Thoracic aorta (tissue), 2 donors: ENCODE data around the gene SPOP. TPM values are rescaled to one million over a fixed set of nuclear protein-coding genes. Genes with fewer than 3 reads are reported as not detected.

Source experiments
- ATAC-seq: fragments of 150-250 bp; one replicate; pipeline ENCODE4 v1.8.0; 2017; ENCODE audit warnings: low read depth; ENCODE audit not compliant: insufficient number of reproducible peaks, low FRiP score
- DNase-seq: peaks from one replicate; pipeline ENCODE4 v3.0.0-alpha.2; 2020; ENCODE audit warnings: low spot score
- H3K27ac ChIP-seq, 2 donors: fragments of 200-600 bp; sonication (generic); 1 replicate in 1 of 2; 2 replicates in 1 of 2; pipeline ENCODE4 v1.5.1; 2016; ENCODE audit warnings: mild to moderate bottlenecking in 2 of 2, moderate library complexity in 2 of 2
- H3K27me3 ChIP-seq: fragments of 200-600 bp; sonication (generic); replicated peaks from 2 replicates; pipeline ENCODE4 v1.6.0; 2016; ENCODE audit warnings: mild to moderate bottlenecking; ENCODE audit not compliant: insufficient read depth
- H3K36me3 ChIP-seq: fragments of 200-600 bp; sonication (generic); one replicate; pipeline ENCODE4 v1.5.1; 2016
- H3K4me1 ChIP-seq, 2 donors: fragments of 200-600 bp; sonication (generic); 1 replicate in 1 of 2; 2 replicates in 1 of 2; pipeline versions ENCODE4 v1.5.1 to v1.6.0; 2016; ENCODE audit warnings: low read depth in 2 of 2, mild to moderate bottlenecking in 1 of 2; ENCODE audit not compliant: control insufficient read depth in 1 of 2
- H3K4me3 ChIP-seq: fragments of 200-600 bp; sonication (generic); 2 replicates; pipeline ENCODE4 v1.5.1; 2016; ENCODE audit warnings: mild to moderate bottlenecking
- H3K9me3 ChIP-seq: fragments of 200-600 bp; sonication (generic); 2 replicates; pipeline ENCODE4 v1.5.1; 2016
- CTCF ChIP-seq: fragments of 200-600 bp; sonication (generic); IDR thresholded peaks from one replicate; pipeline ENCODE4 v1.5.1; 2019; ENCODE audit warnings: antibody characterized with exemption
- total RNA-seq, 2 donors: library from RNA; depleted of rRNA; stranded (reverse); fragments of >200 nt; gene quantifications; one replicate each; pipeline versions ENCODE4 v1.1.0 to v1.2.3, GENCODE V29; 2016

The SPOP gene
- total RNA-seq, 2 donors from 2014 or later: 97.7 to 123 TPM

- Histone ChIP-seq H3K9me3 (no peaks in the 10 kb centered on the region), H3K27ac (peak overlapping the region; percentile 95 to 100), H3K4me1 (peaks cover 31 to 73% of the 10 kb centered on the region in 2 donors), H3K27me3 (no peaks in the 10 kb centered on the region), H3K36me3 (peaks cover 7% of the 10 kb centered on the region), H3K4me3 (peak overlapping the region; percentile 95)
- no peak for ATAC-seq
- DNase-seq: no peak
- TF ChIP-seq CTCF: no peak
Observed at GRCh38 chr17:49576917-49577649, 100.8 kb downstream of the SPOP start.

- Histone ChIP-seq H3K4me1 (peaks cover 26 to 67% of the 10 kb centered on the region in 2 donors), H3K27me3 (no peaks in the 10 kb centered on the region), H3K36me3 (peaks cover 7% of the 10 kb centered on the region), H3K9me3 (no peaks in the 10 kb centered on the region), H3K27ac (peak overlapping the region; percentile 95 to 100), H3K4me3 (peak overlapping the region; percentile 95)
- DNase-seq (no peak), ATAC-seq (peak; percentile 34)
- TF ChIP-seq CTCF: no peak
Observed at GRCh38 chr17:49576088-49576916, 101.6 kb downstream of the SPOP start.

GRCh38 chr17:49575679-49576087 lies 102.2 kb downstream of the SPOP start, which contains the start of gene NXPH3:
NXPH3 (plus strand) TSS chr17:49575871; CDS start chr17:49576220, 349 bp downstream.
- no peak for DNase-seq
- H3K4me1 ChIP-seq: peaks cover 25 to 67% of the 10 kb centered on the region in 2 donors
- peak; percentile 46 for TF ChIP-seq CTCF
- no peaks in the 10 kb centered on the region for H3K9me3 ChIP-seq
- peak within 1 kb of the TSS; percentile 95 for H3K4me3 ChIP-seq
- peaks cover 7% of the 10 kb centered on the region for H3K36me3 ChIP-seq
- peak; percentile 23 for ATAC-seq
- no peaks in the 10 kb centered on the region for H3K27me3 ChIP-seq
- H3K27ac ChIP-seq: peak within 1 kb of the TSS; percentile 95 to 100

- peak; percentile 7 for ATAC-seq
- peaks cover 25 to 67% of the 10 kb centered on the region in 2 donors for H3K4me1 ChIP-seq
Observed at GRCh38 chr17:49574945-49575678, 102.8 kb downstream of the SPOP start.

More at GRCh38 chr17:49574945-49575678, 102.8 kb downstream of the SPOP start:
- Histone ChIP-seq H3K36me3 (peaks cover 7% of the 10 kb centered on the region), H3K9me3 (no peaks in the 10 kb centered on the region), H3K27me3 (no peaks in the 10 kb centered on the region), H3K27ac (peak overlapping the region; percentile 95 to 100), H3K4me3 (peak overlapping the region; percentile 95)
- TF ChIP-seq CTCF: no peak
- DNase-seq: no peak
